Glutamatergic neuron (in vitro differentiated cells): Measurements from ENCODE around the gene PMPCA. TPM values are rescaled to one million over a fixed set of nuclear protein-coding genes. Genes with fewer than 3 reads are reported as not detected.

Source experiments
- DNase-seq: peaks from one replicate; pipeline ENCODE4 v3.0.0; 2022
- H3K27ac Mint-ChIP-seq: one replicate; pipeline ENCODE4 v1.8.0; 2020; ENCODE audit warnings: mild to moderate bottlenecking, mixed read lengths, inconsistent platforms; ENCODE audit not compliant: unreplicated experiment
- H3K27me3 Mint-ChIP-seq: one replicate; pipeline ENCODE4 v1.8.0; 2020; ENCODE audit warnings: mild to moderate bottlenecking, moderate library complexity, mixed read lengths, inconsistent platforms; ENCODE audit not compliant: unreplicated experiment
- H3K36me3 Mint-ChIP-seq: one replicate; pipeline ENCODE4 v1.8.0; 2020; ENCODE audit warnings: mild to moderate bottlenecking, mixed read lengths, inconsistent platforms; ENCODE audit not compliant: unreplicated experiment
- H3K4me1 Mint-ChIP-seq: one replicate; pipeline ENCODE4 v1.8.0; 2020; ENCODE audit warnings: mild to moderate bottlenecking, low read depth, mixed read lengths, inconsistent platforms; ENCODE audit not compliant: unreplicated experiment
- H3K4me3 Mint-ChIP-seq: one replicate; pipeline ENCODE4 v1.8.0; 2020; ENCODE audit warnings: mild to moderate bottlenecking, mixed read lengths, inconsistent platforms; ENCODE audit not compliant: unreplicated experiment
- H3K9me3 Mint-ChIP-seq: one replicate; pipeline ENCODE4 v1.8.0; 2020; ENCODE audit warnings: mild to moderate bottlenecking, moderate library complexity, mixed read lengths, inconsistent platforms; ENCODE audit not compliant: unreplicated experiment
- total RNA-seq: library from RNA; stranded (reverse); fragmentation: NEBNext Ultra II Directional; extraction: Animal tissue kit (Norgen Biotek cat#: 25700); gene quantifications from one replicate; pipeline ENCODE4 v1.2.1, GENCODE V29; 2021; ENCODE audit not compliant: unreplicated experiment
- TF ChIP-seq, protein P1 (sequence below): fragments of 200-600 bp; sonication (generic); IDR thresholded peaks from one replicate; pipeline ENCODE4 v1.5.0; 2021; ENCODE audit not compliant: partially characterized antibody, unreplicated experiment

PMPCA gene
- total RNA-seq, 1 donor from 2014 or later = 69.0 TPM

DNA sequence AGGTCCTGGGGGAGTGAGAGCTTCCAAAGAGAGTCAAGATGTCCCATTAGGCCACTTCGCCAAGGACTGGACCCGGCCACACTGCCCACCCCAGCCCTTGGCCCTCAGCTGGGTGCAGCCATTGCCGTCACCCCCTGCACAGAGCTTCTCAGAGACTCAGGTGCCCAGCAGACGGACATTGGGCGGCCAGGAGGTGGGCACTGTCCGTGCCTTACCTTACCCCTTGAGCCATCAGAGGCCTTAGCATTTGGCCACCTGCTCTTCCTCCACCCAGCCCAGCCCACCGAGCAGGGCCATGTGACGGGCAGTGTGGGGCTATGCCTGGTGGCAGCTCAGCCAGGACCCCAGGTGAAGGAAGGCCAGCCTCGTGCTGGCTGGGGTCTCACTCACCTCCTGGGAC lies 43.6 kb upstream of the PMPCA start:
- DNase-seq = no peak
- Mint-ChIP-seq H3K27ac (no peak overlapping the region), H3K36me3 (no peaks in the 10 kb centered on the region), H3K27me3 (peaks cover 16% of the 10 kb centered on the region), H3K9me3 (peaks cover 6% of the 10 kb centered on the region), H3K4me3 (no peak overlapping the region), H3K4me1 (peaks cover 5% of the 10 kb centered on the region)
- TF ChIP-seq, protein P1, sequence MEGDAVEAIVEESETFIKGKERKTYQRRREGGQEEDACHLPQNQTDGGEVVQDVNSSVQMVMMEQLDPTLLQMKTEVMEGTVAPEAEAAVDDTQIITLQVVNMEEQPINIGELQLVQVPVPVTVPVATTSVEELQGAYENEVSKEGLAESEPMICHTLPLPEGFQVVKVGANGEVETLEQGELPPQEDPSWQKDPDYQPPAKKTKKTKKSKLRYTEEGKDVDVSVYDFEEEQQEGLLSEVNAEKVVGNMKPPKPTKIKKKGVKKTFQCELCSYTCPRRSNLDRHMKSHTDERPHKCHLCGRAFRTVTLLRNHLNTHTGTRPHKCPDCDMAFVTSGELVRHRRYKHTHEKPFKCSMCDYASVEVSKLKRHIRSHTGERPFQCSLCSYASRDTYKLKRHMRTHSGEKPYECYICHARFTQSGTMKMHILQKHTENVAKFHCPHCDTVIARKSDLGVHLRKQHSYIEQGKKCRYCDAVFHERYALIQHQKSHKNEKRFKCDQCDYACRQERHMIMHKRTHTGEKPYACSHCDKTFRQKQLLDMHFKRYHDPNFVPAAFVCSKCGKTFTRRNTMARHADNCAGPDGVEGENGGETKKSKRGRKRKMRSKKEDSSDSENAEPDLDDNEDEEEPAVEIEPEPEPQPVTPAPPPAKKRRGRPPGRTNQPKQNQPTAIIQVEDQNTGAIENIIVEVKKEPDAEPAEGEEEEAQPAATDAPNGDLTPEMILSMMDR = no peak

DNA sequence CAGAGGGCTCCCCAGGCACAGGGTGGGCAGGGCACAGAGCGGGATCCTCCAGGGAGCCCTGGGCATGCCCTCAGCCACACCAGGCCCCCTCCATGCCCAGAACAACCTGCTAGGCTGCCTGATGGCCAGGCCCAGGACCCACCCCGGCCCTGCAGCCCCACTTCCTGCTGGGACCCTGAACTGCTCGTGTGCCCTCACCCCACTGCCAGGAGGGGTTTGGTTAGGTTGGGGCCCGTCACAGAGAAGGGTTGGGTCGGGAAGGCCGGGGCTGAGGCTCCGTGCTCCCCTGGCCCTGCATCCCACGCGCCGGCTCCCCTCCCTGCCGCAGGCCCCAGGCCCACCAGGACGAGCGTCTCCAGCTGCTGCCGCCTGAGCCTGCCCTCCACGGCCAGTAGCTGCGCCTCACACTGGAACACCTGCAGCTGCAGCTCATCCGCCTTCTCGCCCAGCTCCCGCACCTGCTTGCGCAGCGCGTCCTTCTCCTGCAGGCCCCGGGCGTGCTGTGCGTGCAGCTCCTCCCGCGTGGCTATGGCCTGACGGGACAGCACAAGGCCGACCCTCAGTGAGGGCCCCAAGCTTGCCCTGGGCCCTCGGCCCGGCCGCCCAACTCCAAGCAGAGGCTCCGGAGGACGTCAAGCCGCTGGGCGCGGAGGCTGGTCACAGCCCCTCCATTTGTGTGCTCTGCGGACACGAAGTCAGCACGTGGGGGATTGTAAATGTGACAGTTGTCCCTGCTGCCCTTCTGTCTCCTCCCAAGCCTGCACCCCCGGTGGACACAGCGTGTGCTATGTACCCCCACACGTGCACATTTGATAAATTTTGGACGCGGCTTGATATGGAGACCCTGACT lies 42.9 kb upstream of the PMPCA start:
- Mint-ChIP-seq H3K36me3 (no peaks in the 10 kb centered on the region), H3K27ac (no peak overlapping the region), H3K9me3 (peaks cover 6% of the 10 kb centered on the region), H3K27me3 (peaks cover 15% of the 10 kb centered on the region), H3K4me1 (peaks cover 5% of the 10 kb centered on the region), H3K4me3 (no peak overlapping the region)
- no peak for DNase-seq
- TF ChIP-seq, protein P1 = no peak

DNA sequence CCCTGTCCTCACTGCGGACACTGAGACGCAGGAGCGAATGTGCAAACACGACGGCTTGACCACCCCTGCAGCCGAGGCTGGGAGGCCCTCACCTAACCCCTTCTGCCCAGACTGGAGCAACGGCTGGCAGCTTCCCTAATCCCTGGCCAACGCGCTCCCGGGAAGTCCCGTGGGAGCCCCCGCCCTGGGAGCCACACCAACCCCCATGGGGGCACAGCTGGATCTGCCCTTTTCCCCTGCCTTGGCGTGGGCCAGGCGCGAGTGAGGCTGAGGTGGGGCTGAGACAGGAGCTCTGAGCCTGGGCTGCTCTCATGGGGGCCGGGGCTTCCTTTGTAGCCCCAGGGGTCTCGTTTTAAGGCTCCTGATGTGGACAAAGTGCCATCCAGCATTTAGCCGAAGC lies 42.3 kb upstream of the PMPCA start:
- Mint-ChIP-seq H3K4me3 (no peak overlapping the region), H3K36me3 (no peaks in the 10 kb centered on the region)
- TF ChIP-seq, protein P1 = no peak

DNA sequence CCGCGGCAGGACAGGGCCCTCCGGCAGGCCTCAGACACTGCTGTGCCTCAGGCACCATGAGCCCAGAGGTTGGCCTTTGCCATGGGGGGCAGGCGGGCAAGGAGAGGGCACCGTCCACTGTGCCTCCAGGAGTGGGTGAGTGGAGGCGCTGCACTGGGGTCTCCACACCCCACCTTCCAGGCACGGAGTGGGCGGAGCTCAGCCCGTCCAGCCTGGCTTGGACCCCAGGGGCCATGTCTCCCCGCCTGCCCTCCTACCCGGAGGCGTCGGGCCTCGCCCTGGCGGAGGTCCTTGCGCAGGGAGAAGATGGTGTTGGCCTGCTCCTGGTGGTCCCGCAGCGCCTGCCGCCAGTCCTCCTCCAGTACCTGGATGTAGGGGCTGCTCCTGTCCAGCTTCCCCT lies 40.4 kb upstream of the PMPCA start:
- Mint-ChIP-seq H3K4me1 (peaks cover 18% of the 10 kb centered on the region), H3K9me3 (peaks cover 3% of the 10 kb centered on the region), H3K36me3 (no peaks in the 10 kb centered on the region), H3K27me3 (peaks cover 14% of the 10 kb centered on the region), H3K4me3 (no peak overlapping the region), H3K27ac (no peak overlapping the region)
- DNase-seq = no peak
- TF ChIP-seq, protein P1 = no peak

More for the DNA sequence above, 42.3 kb upstream of the PMPCA start:
- Mint-ChIP-seq H3K27ac (no peak overlapping the region), H3K4me1 (peaks cover 9% of the 10 kb centered on the region), H3K9me3 (peaks cover 4% of the 10 kb centered on the region), H3K27me3 (peaks cover 13% of the 10 kb centered on the region)
- DNase-seq = no peak
